Mammary epithelial cell (primary cell): Measurements from ENCODE around the gene ADGRV1.

ENCODE experiments used
- CTCF ChIP-seq, 2 donors: IDR thresholded peaks in 1 of 2; conservative IDR thresholded peaks in 1 of 2; 2 replicates each; pipeline ENCODE4 v1.5.1; 2011 to 2012; ENCODE audit warnings: inconsistent platforms in 2 of 2, low read length in 2 of 2, mild to moderate bottlenecking in 2 of 2, control low read depth in 1 of 2, low read depth in 1 of 2; ENCODE audit not compliant: insufficient read depth in 1 of 2; ENCODE audit errors: extremely low read depth in 1 of 2
- EZH2 ChIP-seq: IDR thresholded peaks from 2 replicates; pipeline ENCODE4 v1.6.1; 2012; ENCODE audit warnings: low read length, inconsistent platforms, borderline replicate concordance

GRCh38 chr5:91098541-91098940 lies 539.9 kb downstream of the ADGRV1 start:
- TF ChIP-seq CTCF (conservative IDR thresholded peaks at IDR 0.05 in 1 of 2, IDR thresholded peaks at IDR 0.05 in 1 of 2; ENCODE audit: extremely low read depth in 1 of 2, insufficient read depth in 1 of 2, low read depth in 1 of 2, low read length in 2 of 2) (no peak), EZH2 (no peak)
